ENCODE data around the gene LDLRAD4.

The LDLRAD4 gene

DNA sequence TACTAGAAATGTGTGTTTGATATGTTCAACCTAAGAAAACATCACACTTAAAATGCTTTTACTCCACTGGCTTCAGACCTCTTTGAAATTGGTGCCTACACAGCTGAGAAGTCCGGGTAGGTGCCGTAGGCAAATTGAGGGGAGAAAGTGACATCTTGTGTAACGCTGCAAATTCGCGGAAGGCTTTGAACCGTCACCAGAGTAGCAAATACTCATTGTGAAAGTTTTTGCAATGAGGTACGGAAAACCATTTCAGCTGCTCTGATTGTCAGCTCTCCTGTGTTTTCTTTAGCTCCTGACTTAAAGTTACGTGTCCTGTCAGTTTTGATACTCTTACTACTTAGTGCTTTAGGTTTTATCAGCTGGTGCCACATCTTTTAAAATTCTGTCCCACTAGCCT is 283.3 kb downstream of the LDLRAD4 start:
- DNase-seq: no peak

DNA sequence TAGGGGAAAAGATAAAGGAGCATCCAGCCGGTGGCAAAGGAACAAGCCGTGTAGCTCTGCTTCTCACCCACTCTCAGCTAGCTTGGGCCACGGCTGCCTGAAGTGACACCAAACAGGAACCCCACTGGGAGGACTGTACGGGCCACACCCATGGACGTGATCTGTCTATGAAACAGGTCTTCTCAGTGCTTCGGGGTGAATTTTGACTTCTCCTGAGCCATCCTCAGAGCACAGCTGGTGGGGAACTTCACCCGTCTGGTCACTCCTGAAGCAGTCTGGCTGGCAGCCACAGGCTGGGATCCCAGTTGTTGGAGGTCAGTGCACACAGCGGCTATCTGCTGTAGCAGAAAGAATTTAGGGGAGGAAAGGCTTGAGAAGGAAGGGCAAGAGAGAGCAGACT is 284.0 kb downstream of the LDLRAD4 start:
- no peak for DNase-seq

DNA sequence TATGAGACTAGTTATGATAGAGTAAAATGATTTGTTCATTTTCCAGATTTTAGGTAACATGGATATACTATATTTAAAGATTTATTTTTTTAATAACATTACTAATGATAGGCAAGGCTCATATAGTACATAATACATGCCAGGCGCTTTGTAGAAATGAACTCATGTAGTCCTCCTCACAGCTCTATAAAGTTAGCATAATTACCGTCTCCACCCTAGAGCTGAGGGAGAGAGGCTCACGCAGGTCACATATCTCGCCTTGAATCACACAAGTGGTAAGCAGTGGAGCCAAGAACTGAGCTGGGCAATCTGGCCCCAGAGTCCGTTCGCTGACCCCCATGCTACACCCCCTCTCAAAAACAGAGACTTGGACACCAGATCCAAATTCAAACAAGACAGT is 285.3 kb downstream of the LDLRAD4 start:
- no peak for DNase-seq

DNA sequence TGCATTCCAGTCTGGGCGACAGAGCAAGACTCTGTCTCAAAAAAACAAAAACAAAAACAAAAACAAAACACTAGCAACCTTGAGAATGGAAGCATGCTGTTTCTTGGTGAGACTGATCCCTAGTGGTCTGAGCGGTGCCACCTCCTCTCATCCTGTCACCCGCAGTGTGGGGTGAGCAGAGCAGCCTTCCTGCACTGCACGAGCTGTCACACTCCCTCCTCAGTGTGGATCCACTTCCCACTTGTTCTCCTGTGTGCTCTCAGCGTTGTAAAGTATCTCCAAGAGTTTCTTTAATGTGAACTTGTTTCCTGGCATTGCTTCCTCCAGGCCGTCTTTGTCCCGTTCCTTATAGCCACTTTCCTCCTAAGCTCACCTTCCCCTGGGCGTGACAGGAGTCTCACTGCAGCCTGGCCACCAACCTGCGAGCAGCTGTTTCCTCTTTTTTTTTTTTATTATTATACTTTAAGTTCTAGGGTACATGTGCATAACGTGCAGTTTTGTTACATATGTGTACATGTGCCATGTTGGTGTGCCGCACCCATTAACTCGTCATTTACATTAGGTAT is 287.3 kb downstream of the LDLRAD4 start:
- no peak for DNase-seq

DNA sequence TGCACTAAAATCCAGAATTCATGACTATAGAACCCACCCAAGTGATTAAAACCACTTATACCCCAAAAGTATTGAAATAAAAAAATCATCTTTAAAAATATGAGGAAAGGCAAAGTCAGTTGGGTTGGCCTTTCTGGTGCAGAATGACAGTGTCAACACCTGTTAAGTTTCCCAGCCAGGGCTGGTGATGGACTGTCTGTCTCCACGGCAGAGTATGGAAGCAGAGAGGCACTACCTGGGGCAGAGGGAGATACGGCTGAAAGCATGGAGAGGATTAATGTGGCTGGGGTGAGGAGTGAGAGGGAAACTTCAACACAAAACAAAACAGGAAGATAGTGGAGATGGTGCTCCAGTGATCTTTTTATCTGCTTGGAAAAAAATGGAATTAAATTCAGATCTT is 292.0 kb downstream of the LDLRAD4 start:
- no peak for DNase-seq

DNA sequence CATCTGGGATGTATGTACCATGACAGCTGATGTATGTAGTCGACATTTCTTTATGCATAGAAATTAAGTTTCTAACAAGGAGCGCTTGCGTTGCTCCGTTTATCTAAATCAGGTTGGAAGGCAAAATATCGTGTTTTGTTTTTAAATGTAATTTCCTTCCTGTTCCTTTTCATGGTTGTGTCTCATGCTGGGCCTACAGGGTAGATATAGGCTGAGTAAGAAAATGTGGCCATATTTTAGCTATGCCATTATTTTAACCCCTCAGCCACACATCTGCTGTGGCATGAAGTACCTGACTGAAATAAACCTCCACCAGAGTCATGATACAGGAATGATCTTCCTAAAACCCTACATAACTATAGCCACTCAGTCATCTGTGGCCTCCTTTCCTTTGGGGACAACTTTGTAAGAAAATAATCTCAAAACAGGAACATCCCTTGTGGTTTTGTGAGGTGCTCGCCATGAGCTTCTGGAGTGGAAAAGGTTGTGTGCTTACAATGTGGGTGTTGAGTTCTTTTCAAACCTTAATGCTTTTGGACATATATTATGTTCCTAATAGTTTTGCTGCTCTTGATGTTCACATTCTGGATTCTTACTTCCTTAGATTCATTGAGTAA is 293.5 kb downstream of the LDLRAD4 start:
- no peak for DNase-seq

DNA sequence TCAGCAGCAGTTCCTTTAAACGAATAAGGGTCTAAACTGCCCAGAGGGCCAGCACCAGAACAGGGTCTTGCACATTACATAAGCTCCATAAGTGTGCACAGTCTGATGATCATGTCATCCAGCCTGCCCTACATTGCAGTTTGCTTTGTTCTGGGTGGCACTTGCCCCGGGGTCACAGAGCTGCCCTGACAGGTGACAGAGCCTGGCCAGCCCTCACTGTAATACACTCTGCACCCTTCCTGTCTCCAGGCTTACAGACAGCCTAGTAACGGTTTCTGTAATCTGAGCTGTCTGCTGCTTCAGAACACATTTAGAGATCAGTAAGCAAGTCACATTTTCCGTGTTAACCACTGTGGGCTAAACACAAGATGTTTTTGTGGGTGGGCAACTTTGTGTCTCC is 294.5 kb downstream of the LDLRAD4 start:
- DNase-seq: no peak

DNA sequence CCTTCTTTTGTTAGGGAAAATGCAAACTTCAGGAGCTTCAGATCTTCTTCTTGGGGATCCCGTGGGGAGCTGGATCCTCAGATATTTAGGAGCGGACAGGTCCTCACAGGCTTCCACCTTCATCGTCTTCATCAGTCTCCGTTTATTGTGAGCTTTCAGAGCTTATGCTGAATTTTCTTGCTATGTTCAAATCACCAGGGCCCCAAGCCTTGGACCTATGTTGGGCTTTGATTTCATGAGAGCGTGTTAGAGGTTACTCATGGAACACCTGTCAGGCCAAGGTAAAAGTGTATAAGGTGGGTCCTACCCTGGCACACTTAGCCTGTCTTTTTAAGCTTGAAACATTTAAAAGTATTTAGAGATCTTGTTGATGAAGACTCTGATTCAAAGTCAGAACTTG is 294.9 kb downstream of the LDLRAD4 start:
- no peak for DNase-seq

DNA sequence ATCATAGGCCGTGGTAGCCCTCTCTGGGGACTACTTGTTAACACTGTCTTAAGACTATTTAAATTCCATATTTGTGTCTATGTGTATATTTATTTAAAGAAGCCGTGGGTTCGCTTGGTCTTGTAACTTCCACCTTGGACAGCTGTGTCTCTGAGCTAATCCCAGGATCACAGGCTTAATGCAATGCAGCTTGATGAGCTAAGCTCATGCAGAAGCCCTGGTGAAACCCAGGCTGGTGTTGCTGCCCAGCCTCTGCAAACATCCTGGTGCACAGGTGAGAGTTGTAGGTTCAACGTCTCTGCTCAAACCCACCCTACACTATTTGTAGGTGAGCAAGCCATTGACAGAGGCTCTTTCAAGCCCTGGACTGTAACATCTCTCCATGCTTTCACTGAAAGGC is 296.0 kb downstream of the LDLRAD4 start:
- DNase-seq: no peak

DNA sequence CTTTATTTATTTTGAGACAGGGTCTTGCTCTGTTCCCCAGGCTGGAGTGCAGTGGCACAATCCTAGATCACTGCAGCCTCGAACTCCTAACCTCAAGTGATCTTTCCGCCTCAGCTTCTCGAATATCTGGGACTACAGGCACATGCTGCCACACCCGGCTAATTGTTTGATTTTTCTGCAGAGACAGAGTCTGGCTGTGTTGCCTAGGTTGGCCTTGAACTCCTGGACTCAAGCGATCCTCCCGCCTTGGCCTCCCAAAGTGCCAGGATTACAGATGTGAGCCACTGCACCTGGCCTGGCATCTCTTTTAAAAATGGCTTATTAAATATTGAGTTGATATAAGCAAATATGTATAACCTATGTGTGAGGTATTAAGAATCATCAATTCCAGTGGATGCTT is 298.3 kb downstream of the LDLRAD4 start:
- no peak for DNase-seq

DNA sequence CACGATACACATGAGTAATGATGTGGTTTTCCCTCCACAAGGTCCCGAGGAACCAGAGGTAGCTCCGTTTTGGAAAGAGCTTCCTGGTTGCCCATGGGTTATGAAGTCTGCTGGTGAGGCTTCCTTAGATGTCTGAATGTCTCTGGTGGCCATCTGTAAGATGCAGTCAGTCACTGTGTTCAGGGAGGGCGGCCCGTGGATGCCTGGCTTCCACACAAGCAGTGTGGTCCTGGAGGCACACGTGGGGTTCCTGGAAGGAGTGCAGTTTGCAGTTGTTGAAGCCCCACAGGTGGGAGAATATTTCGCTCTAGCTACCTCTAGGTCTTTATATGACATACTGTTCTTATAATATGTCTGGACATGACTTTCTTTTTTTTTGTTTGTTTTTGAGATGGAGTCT is 298.8 kb downstream of the LDLRAD4 start:
- no peak for DNase-seq

DNA sequence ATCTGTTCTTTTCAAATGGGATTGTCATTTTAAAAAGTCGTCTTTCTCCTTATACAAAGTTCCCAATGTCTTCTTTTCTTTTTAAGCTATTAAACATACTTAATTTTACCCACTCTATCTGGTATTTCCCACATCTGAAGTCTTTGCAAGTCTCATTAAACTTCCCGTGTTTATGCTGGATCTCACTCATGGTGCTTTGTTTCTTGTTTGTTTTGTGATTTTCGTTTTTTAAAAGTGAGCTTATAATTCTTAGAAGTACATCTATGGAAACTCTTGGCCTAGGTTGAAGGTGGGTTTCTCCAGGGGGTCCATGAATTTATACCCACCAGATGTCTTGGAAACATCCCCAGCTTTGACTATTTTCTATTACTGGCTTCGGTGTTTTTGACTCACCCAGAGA is 299.8 kb downstream of the LDLRAD4 start:
- DNase-seq: no peak

DNA sequence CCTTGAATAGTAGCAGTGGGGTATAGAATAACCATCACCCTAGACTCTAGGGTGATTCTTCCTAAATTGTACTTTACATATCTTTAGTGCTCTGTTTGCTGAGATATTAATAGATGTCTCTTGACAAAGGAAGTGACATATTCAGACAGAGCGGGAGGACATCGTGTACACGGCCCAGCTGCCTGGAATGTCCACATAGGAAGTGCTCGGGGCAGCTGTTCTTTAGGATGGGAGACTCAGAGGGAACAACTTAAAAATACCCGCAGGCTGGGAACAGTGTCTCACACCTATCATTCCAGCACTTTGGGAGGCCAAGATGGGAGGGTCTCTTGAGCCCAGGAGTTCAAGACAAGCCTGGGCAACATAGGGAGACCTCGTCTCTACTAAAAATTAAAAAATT is 301.7 kb downstream of the LDLRAD4 start:
- no peak for DNase-seq

DNA sequence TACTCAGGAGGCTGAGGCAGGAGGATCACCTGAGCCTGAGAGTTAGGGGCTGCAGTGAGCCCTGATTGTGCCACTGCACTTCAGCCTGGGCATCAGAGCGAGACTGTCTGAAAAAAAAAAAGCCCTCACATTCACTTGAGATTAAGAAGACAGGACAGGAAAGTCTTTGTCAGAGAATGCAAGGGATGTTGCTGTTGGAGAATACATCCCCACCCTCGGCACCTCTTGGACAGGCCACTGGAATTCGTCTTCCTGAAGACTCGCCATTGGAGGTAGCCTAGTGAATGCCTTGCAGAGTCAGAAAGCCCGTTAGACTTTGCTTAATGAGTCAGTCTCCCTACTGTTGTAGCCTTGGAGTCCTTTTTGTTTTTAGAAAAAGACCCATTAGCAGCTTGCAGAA is 302.2 kb downstream of the LDLRAD4 start:
- no peak for DNase-seq

DNA sequence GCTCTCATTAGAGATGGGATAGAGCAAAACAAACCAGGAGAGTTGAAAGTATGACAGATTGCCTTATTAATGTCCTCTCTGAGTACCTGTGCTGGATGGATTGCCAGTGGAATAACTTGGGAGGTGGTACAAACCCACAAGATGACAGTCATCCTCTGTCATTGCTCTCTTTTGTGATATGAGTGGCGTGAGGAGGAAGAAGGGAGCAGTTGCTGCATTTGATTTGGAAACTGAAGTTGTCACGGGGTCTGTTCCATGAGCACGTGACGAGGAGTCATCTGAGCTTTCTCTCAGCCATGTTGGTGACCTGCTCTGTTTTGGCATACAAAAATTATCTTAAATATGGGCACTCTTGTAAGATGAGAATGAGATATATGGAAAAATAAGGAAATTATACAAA is 302.9 kb downstream of the LDLRAD4 start:
- no peak for DNase-seq

DNA sequence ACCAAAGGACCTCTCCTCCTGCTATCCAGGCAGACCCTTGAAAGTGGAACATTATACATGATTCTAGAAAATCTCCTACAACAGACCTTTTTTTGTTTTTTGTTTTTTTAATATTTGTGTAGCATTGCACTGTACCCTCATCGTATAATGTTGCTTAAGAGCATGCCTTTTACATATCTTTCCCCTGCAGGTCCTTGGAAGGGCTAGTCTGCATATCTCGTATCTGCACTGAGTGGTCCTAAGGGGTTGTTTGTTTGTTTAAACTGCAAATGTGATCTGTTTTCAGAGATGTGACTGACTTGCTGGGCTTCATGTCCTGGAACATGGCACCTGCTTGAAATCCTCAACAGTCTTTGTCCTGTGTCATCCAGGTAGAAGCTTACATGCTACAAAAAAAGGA is 303.7 kb downstream of the LDLRAD4 start:
- DNase-seq: no peak

DNA sequence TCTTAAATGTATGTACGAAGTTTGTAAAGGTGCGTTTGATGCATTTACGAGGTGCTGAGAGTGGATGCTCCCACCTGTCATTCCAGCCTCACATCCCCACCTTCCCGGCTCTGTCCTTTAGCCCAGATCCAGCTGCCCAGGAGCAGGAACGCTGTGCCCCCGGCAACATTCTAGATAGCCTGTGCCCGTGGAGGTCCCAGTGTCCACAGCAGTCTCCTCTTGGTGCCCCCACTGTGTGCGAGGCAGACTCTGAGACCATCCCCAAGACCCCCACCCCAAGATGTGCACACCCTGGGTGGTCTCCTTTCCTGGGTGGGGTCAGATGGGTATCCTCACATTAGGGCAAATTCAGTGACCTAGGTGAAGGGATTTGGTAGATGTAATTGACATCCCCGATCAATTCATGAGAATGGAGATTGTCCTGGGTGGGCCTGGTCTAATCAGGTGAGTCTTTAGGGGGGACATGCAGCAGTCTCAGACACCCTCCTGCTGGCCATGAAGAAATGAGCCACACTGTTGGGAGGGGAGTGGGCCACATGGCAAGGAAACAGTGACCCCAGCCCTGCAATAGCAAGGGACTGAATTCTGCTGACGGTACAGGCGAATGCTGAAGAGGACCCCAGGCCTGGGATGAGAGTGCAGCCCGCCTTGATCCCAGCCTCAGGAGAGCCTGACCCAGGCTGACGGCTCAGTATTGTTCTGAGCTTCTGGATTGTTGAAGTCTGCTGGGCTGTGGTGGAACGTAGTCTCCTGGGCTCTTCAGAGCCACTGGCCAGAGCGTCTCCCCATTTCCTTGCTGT is 304.5 kb downstream of the LDLRAD4 start:
- no peak for DNase-seq

DNA sequence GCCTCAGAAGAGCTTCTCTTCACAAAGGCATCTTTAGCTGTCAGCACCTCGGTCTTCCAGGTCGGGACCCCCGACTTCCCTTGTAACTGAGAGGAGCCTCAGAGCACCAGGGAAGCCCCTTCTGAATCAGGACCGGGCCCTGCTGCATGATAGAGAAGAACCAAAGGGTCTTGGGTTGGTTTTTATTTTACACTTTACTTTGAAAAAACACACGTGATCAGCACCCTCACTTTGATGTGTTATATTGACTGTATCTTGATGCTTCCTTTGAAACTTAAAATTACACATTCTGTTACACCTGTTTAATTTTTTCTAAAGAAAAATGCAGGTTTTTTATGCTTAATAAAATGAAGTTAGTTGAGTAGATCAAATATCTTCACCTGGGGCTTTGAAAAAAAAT is 305.5 kb downstream of the LDLRAD4 start:
- no peak for DNase-seq

DNA sequence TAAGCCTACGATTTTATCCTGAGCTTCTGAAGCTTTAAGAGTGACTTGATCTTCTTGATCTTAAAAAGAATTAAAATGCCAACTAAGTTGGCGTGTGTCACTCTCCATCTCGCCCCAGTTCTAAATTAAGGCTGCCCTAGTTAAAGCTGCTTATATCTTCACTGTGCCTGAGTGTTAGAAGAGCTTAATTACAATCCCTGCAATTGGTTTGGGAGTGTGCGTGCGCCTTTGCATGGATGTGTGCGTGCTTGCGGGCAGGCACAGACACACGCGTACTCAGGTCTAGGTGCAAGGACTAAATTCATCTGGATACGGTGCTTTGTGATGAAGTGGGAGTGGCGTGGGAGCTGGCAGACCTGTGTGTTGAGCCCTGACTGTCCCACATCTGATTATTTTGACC is 306.3 kb downstream of the LDLRAD4 start:
- no peak for DNase-seq

DNA sequence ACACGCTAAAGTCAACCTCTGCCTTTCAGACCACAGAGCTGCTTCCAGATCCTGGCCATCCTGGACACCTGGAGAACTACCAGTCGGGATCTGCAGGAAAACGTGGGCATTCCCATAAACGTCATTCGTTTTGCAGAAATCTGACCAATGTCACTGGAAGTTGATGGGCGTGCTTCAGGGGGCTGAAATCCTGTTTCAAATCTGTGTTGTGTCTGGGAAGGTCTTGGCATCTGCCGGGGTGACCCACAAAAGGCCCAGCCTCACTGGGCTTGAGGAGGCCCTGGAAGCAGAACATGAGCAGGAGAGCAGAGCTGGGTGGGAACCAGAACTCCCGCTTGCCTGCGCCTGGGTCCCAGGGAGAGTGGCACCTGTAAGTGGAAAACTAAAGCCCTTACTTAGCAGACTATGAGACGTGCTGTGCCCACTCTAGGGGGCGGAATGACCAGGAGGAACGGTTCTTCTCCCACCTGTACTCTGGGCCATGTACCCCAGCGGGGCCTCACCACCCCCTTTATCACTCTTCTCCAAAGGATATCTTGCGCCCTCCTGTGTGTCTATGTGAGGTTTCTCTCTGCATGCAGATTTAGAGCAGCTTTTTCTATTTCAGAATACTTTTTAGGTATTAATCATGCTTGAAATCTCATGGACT is 306.9 kb downstream of the LDLRAD4 start:
- DNase-seq: no peak

DNA sequence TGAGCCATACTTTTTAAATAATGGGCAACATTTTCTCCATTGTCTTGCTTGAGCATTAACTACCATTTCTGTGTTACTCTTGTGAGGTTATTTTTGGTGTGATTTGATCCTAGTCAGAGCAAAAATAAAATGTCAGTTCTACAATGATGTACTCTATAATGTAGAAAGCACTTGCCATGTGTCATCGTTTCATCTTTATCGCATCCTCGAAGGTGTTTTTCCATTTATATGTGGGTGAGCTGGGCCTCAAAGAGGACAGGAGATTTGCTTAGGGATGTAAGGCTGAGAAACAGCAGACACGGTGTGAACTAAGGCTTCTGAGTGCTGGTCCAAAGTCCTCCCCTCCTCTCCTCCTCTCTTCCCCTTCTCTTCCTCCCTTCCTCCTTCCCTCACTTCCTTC is 308.0 kb downstream of the LDLRAD4 start:
- no peak for DNase-seq

DNA sequence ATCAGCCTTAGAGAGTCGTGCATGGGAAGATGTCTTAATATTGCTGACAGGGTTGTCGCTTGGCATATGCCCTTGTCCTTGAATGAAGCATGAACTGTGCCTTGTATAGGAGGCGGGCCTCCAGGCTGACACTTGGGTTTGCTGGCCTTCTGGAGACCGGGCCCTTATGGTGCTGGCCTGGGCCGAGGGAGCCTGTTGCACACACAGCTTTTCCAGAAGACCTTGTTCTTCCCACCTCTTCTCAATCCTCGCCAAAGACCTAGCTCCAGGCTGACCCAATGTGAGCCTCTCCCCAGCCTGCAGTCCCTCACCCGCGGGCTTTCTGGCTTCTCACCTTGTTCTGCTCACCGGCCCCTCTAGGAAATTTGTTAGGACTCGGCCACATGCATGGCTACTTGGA is 308.7 kb downstream of the LDLRAD4 start:
- no peak for DNase-seq

DNA sequence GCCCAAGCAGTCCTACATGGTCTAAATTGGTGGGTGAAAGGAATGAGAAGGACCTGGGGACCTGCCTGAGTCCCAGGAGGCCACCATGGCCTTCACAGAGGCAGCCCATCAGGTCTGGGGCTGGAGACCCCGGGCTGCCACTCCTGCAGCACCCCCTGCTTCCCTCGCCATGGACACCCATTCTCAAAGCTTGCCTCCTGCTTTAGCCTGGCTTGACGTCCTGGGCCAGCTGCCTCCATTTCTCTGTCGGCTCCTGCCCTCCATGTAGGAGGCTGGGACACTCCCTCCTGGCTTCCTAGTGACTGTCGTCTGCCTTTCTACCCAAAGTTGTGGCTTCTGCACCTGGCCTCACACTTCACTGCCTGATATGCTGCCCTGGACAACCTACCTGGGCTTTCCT is 309.2 kb downstream of the LDLRAD4 start:
- no peak for DNase-seq

DNA sequence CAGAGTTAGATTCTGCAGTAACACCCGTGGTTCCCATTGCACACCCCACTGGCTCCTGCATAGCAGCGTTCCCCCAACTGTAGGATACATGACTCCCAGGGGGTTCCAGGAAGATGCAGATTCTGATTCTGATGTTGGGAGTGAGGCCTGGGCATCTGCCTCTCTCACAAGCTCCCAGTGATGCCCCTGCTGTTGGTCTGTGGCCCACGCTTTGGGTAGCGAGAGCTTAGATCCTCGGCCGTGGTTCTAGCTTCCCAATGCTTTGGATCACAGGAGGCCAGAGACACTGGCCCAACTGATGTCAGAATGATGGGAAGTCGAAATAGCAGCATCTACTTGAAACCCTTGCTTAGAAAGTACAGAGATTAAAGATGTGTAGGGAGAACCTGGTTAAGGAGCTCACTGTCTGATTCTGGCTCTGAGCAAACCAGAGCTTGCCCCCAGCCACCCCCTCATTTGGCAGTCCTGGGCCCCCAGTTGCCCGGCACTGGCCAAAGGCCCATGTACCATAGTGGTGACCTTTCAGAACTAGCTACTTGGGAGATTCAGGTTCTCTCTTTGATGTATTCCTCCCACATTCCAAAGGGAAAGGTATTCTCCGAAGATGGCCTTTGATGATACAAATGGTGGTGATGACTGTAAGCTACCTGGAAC is 310.3 kb downstream of the LDLRAD4 start:
- DNase-seq: no peak
